ENCODE data around the gene NAALADL2. TPM values are rescaled to one million over a fixed set of nuclear protein-coding genes. Genes with fewer than 3 reads are reported as not detected.

Gene NAALADL2
- total RNA-seq, 1 experiment from 2014 or later: 1.6 TPM

DNA sequence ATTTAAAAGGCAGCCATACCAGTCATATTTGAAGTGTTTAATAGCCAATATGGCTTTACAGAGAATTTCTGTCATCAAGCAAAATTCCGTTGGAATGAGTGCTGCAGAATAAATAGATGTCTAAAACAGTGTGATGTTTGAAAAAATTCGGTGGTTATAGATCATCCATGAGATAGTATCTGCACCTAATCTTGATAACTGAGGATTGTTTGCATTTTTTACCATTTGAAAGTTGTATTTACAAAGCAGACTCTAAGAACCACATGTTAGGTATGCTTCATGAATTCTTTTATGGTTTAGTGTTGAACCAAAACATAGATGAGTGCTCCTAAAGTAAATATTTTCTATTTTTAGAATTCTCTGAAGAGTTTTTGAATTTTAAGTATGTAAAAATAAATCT is 476.1 kb downstream of the NAALADL2 start:
- no peak overlapping the region for H2AFZ ChIP-seq (ENCODE audit: low read length)
- no peak overlapping the region for H4K91ac ChIP-seq (ENCODE audit: insufficient read length, low read depth, low read length)
- H3K27me3 ChIP-seq (ENCODE audit: insufficient read depth, low read length): no peaks in the 10 kb centered on the region
- H3K14ac ChIP-seq (ENCODE audit: insufficient read depth, low read length): no peak overlapping the region
- no peak overlapping the region for H3K4me3 Mint-ChIP-seq
- no peaks in the 10 kb centered on the region for H3K36me3 Mint-ChIP-seq (ENCODE audit: insufficient read depth in 1 of 3, low read depth in 3 of 3)
- H3K56ac ChIP-seq (ENCODE audit: insufficient read length, low read depth, low read length): no peak overlapping the region
- no peak overlapping the region for H3K18ac ChIP-seq (ENCODE audit: insufficient read length, low read depth, low read length)
- H3K4me1 ChIP-seq (ENCODE audit: insufficient read depth, low read length): no peaks in the 10 kb centered on the region
- H2BK5ac ChIP-seq (ENCODE audit: insufficient read length, low read length): no peak overlapping the region
- H3K23me2 ChIP-seq (ENCODE audit: insufficient read length, low read depth, low read length, poor library complexity, severe bottlenecking): no peaks in the 10 kb centered on the region
- TF ChIP-seq, protein P1, sequence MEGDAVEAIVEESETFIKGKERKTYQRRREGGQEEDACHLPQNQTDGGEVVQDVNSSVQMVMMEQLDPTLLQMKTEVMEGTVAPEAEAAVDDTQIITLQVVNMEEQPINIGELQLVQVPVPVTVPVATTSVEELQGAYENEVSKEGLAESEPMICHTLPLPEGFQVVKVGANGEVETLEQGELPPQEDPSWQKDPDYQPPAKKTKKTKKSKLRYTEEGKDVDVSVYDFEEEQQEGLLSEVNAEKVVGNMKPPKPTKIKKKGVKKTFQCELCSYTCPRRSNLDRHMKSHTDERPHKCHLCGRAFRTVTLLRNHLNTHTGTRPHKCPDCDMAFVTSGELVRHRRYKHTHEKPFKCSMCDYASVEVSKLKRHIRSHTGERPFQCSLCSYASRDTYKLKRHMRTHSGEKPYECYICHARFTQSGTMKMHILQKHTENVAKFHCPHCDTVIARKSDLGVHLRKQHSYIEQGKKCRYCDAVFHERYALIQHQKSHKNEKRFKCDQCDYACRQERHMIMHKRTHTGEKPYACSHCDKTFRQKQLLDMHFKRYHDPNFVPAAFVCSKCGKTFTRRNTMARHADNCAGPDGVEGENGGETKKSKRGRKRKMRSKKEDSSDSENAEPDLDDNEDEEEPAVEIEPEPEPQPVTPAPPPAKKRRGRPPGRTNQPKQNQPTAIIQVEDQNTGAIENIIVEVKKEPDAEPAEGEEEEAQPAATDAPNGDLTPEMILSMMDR (conservative IDR thresholded peaks at IDR 0.05): no peak
- no peak overlapping the region for H3K4me2 ChIP-seq (ENCODE audit: insufficient read depth, insufficient read length, low read length)
- H2BK15ac ChIP-seq (ENCODE audit: low read depth, low read length): no peak overlapping the region
- H3K27ac Mint-ChIP-seq: no peak overlapping the region
- no peaks in the 10 kb centered on the region for H3K9me3 ChIP-seq (ENCODE audit: control insufficient read depth, low read depth, low read length)
- no peaks in the 10 kb centered on the region for H3K9me3 Mint-ChIP-seq
- H4K8ac ChIP-seq (replicated peaks; ENCODE audit: insufficient read length, low read depth, low read length): no peak overlapping the region
- H3K23ac ChIP-seq (ENCODE audit: insufficient read length, low read depth, low read length): no peak overlapping the region
- no peak overlapping the region for H3K27ac ChIP-seq (ENCODE audit: insufficient read length, low read depth, low read length)
- H2BK20ac ChIP-seq (ENCODE audit: low read depth, low read length, poor library complexity, severe bottlenecking): no peak overlapping the region
- H3K9ac ChIP-seq (ENCODE audit: extremely low read depth, insufficient read length, low read length): no peak overlapping the region
- no peak overlapping the region for H4K5ac ChIP-seq (ENCODE audit: insufficient read length, low read depth, low read length)
- H3K79me1 ChIP-seq (ENCODE audit: insufficient read depth, low read depth, low read length, poor library complexity, severe bottlenecking): no peaks in the 10 kb centered on the region
- no peak for DNase-seq
- no peaks in the 10 kb centered on the region for H3K27me3 Mint-ChIP-seq (ENCODE audit: low read depth)
- no peaks in the 10 kb centered on the region for H4K20me1 ChIP-seq (ENCODE audit: control insufficient read depth, insufficient read depth, insufficient read length)
- no CpG with 5 or more reads among the region's 2 CpGs for WGBS (ENCODE audit: extremely low coverage, insufficient read length, low lambda C conversion rate)
- no peak overlapping the region for H2BK120ac ChIP-seq (ENCODE audit: low read depth, low read length, poor library complexity, severe bottlenecking)
- no peak overlapping the region for H3T11ph ChIP-seq (ENCODE audit: low read length)
- H2AK5ac ChIP-seq (ENCODE audit: insufficient read length, low read length): no peak overlapping the region
- no peaks in the 10 kb centered on the region for H3K79me2 ChIP-seq (ENCODE audit: insufficient read depth, low read length)
- H3K4me1 Mint-ChIP-seq: peaks cover 12 to 18% of the 10 kb centered on the region in 2 experiments
- no peak overlapping the region for H3K4ac ChIP-seq (ENCODE audit: low read depth, low read length)
- no peak overlapping the region for H2BK12ac ChIP-seq (ENCODE audit: insufficient read length, low read depth, low read length)

All from H9 (cell line).